Transverse colon (tissue), 4 donors: ENCODE results near the gene SGPP2. TPM values are rescaled to one million over a fixed set of nuclear protein-coding genes. Genes with fewer than 3 reads are reported as not detected.

ENCODE experiments used
- DNase-seq: peaks from one replicate; pipeline ENCODE4 v3.0.0-alpha.2; 2019
- H3K27ac ChIP-seq, 4 donors: fragments of 200-600 bp; sonication (generic); 2 replicates each; pipeline ENCODE4 v1.5.1; 2016 to 2018; ENCODE audit warnings: inconsistent platforms in 4 of 4
- H3K27me3 ChIP-seq: fragments of 200-600 bp; sonication (generic); 2 replicates; pipeline ENCODE4 v1.5.1; 2017; ENCODE audit warnings: inconsistent platforms
- H3K36me3 ChIP-seq, 4 donors: fragments of 200-600 bp; sonication (generic); 2 replicates each; pipeline ENCODE4 v1.5.1; 2017 to 2019; ENCODE audit warnings: inconsistent platforms in 4 of 4
- H3K4me1 ChIP-seq, 4 donors: fragments of 200-600 bp; sonication (generic); 2 replicates each; pipeline ENCODE4 v1.5.1; 2017 to 2020; ENCODE audit warnings: inconsistent platforms in 4 of 4
- H3K4me3 ChIP-seq, 4 donors: fragments of 200-600 bp; sonication (generic); 1 replicate in 1 of 4; 2 replicates in 3 of 4; pipeline versions ENCODE4 v1.5.1 to v1.6.1; 2017 to 2019; ENCODE audit warnings: inconsistent platforms in 4 of 4
- H3K9me3 ChIP-seq, 2 donors: fragments of 200-600 bp; sonication (generic); 2 replicates each; pipeline ENCODE4 v1.5.1; 2017 to 2019; ENCODE audit warnings: inconsistent platforms in 2 of 2
- CTCF ChIP-seq, 5 experiments: fragments of 200-600 bp in 3 of 5; fragments of 450-650 bp in 2 of 5; sonication (generic) in 3 of 5; IDR thresholded peaks; 1 replicate in 2 of 5; 2 replicates in 3 of 5; pipeline ENCODE4 v1.5.1; 2016 to 2017; ENCODE audit warnings: antibody characterized with exemption in 5 of 5, inconsistent platforms in 3 of 5, mild to moderate bottlenecking in 2 of 5, moderate library complexity in 1 of 5
- EP300 ChIP-seq: sonication (generic); formaldehyde crosslinking; IDR thresholded peaks from one replicate; pipeline ENCODE4 v1.6.1; 2017; ENCODE audit warnings: antibody characterized with exemption, low read depth
- POLR2A ChIP-seq: fragments of 450-650 bp; IDR thresholded peaks from one replicate; pipeline ENCODE4 v1.6.1; 2016; ENCODE audit warnings: antibody characterized with exemption, mild to moderate bottlenecking, moderate library complexity
- POLR2AphosphoS5 ChIP-seq, 3 donors: sonication (generic); formaldehyde crosslinking; IDR thresholded peaks; one replicate each; pipeline ENCODE4 v1.6.1; 2016; ENCODE audit warnings: antibody characterized with exemption in 3 of 3
- WGBS, 2 donors: methylation state at CpG; one replicate each; pipeline ENCODE4 v1.1.5; 2018; ENCODE audit warnings: low coverage in 1 of 2; 5-methylcytosine and 5-hydroxymethylcytosine counted together
- in situ Hi-C, 4 donors: fragments of 200-750 bp; cut with MboI; loops; one replicate each; pipeline versions ENCODE4 v1.15.0 to v1.15.1; 2017; ENCODE audit warnings: low sequenced_read_pairs in 3 of 4, low pct_ligation_motif_present in 1 of 4, low pct_unique_long_range_greater_than_20kb in 1 of 4
- intact Hi-C: fragments of 100-400 bp; cut with DNase I; formaldehyde crosslinking; loops from one replicate; pipeline ENCODE4 v1.15.1; 2023; ENCODE audit warnings: low total_unique reads
- total RNA-seq, 4 donors: library from RNA; depleted of rRNA; stranded (reverse); fragments of >200 nt; gene quantifications; one replicate each; pipeline ENCODE4 v1.1.0, GENCODE V29; 2016

SGPP2 gene
- total RNA-seq, 4 donors from 2014 or later = 26.5 to 56.5 (median 48.7) TPM

GRCh38 chr2:222604749-222605515 lies 180.6 kb downstream of the SGPP2 start:
- in situ Hi-C loops = loop anchor here in 2 of 4 donors (25.0 kb wide), 1 partner anchor 543 kb away; no protein-coding TSS in a partner anchor
- WGBS, 2 donors = 73 to 87% methylated on average over 4 to 5 of the region's 5 CpGs

DNA sequence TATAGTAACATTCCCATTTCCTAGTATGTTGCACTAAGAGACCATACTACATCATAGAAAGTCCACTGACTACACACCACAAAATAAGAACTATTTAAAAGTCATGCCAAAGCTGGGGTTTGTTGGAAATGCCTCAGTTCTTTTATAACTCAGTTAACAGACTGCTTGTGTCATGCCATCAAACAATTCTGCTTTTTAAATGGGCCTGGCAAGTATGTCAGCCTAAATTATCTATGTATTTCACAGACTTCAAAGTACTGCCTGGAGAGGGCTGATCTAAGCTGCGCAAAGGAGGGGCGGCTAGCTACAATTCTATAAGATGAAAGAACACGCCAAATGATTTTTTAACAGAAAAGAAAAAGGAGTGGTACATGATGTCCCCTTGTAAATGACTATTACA lies 182.0 kb downstream of the SGPP2 start:
- intact Hi-C loops (no loop called here), in situ Hi-C loops (loop anchor here in 2 of 4 donors (25.0 kb wide), 1 partner anchor 544 kb away; no protein-coding TSS in a partner anchor)

More at GRCh38 chr2:222604749-222605515, 180.6 kb downstream of the SGPP2 start:
- H3K4me1 ChIP-seq = no peaks in the 10 kb centered on the region
- no peaks in the 10 kb centered on the region for H3K27me3 ChIP-seq
- H3K27ac ChIP-seq = no peak overlapping the region
- intact Hi-C loops = no loop called here
- no peak overlapping the region for H3K4me3 ChIP-seq
- TF ChIP-seq EP300 (no peak), POLR2AphosphoS5 (IDR thresholded peaks at IDR 0.05) (no peak), CTCF (IDR thresholded peaks at IDR 0.05) (no peak), POLR2A (no peak)
- peaks cover 0 to 2% (median 0%) of the 10 kb centered on the region in 4 donors for H3K36me3 ChIP-seq
- H3K9me3 ChIP-seq = no peaks in the 10 kb centered on the region
- DNase-seq = no peak

DNA sequence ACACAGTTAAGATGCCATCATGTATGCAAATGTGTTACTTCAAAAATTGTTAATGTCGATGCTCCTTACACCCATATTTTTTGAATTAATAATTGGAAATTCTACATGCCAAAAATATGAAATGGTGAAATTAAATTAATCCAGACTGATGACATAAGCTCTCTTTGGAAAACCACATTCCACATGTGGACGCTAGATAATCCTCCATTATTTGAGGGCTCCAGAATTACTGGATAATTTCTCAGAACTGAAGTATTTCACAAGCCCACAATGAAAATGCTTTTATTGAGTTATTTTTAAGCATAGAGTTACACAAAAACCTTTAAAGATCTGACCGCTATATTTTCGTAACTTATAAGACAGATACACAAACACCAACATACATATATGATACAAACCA lies 183.7 kb downstream of the SGPP2 start:
- H3K27me3 ChIP-seq = no peaks in the 10 kb centered on the region
- intact Hi-C loops (no loop called here), in situ Hi-C loops (loop anchor here in 2 of 4 donors (25.0 kb wide), 1 partner anchor 546 kb away; no protein-coding TSS in a partner anchor)
- TF ChIP-seq EP300 (no peak), POLR2AphosphoS5 (IDR thresholded peaks at IDR 0.05) (no peak), POLR2A (no peak), CTCF (IDR thresholded peaks at IDR 0.05) (no peak)
- H3K9me3 ChIP-seq = no peaks in the 10 kb centered on the region
- H3K4me1 ChIP-seq = no peaks in the 10 kb centered on the region
- no peak for DNase-seq
- no peak overlapping the region for H3K27ac ChIP-seq
- no peak overlapping the region for H3K4me3 ChIP-seq
- peaks cover 0 to 3% (median 0%) of the 10 kb centered on the region in 4 donors for H3K36me3 ChIP-seq
- WGBS, 2 donors = 64 to 66% methylated on average over 4 of the region's 4 CpGs

More for the DNA sequence above, 182.0 kb downstream of the SGPP2 start:
- Histone ChIP-seq H3K27ac (no peak overlapping the region), H3K27me3 (no peaks in the 10 kb centered on the region), H3K9me3 (no peaks in the 10 kb centered on the region), H3K36me3 (no peaks in the 10 kb centered on the region), H3K4me1 (no peaks in the 10 kb centered on the region), H3K4me3 (no peak overlapping the region)
- 96 to 100% methylated on average over 3 of the region's 3 CpGs for WGBS, 2 donors
- TF ChIP-seq CTCF (IDR thresholded peaks at IDR 0.05) (no peak), POLR2A (no peak), EP300 (no peak), POLR2AphosphoS5 (IDR thresholded peaks at IDR 0.05) (no peak)
- no peak for DNase-seq

GRCh38 chr2:222609381-222609780 lies 185.0 kb downstream of the SGPP2 start:
- no peaks in the 10 kb centered on the region for H3K27me3 ChIP-seq
- WGBS, 2 donors = 95 to 100% methylated on average over 1 to 3 of the region's 3 CpGs
- no peaks in the 10 kb centered on the region for H3K4me1 ChIP-seq
- H3K36me3 ChIP-seq = peaks cover 0 to 3% (median 0%) of the 10 kb centered on the region in 4 donors
- TF ChIP-seq POLR2AphosphoS5 (IDR thresholded peaks at IDR 0.05) = no peak
- TF ChIP-seq POLR2A = no peak
- no peak for TF ChIP-seq CTCF (IDR thresholded peaks at IDR 0.05)
- no peak for TF ChIP-seq EP300
- no peak overlapping the region for H3K27ac ChIP-seq
- intact Hi-C loops (no loop called here), in situ Hi-C loops (loop anchor here in 2 of 4 donors (25.0 kb wide), 1 partner anchor 547 kb away; no protein-coding TSS in a partner anchor)
- no peak for DNase-seq
- no peaks in the 10 kb centered on the region for H3K9me3 ChIP-seq
- no peak overlapping the region for H3K4me3 ChIP-seq
